DMS 273 treated with DMSO at 0.1 percent for 48 hours (cell line): ENCODE results near the gene DGKH.

ENCODE experiments used
- DNase-seq: peaks from one replicate; lab custom pipeline; 2025; lab: John Stamatoyannopoulos, UW

The DGKH gene

DNA sequence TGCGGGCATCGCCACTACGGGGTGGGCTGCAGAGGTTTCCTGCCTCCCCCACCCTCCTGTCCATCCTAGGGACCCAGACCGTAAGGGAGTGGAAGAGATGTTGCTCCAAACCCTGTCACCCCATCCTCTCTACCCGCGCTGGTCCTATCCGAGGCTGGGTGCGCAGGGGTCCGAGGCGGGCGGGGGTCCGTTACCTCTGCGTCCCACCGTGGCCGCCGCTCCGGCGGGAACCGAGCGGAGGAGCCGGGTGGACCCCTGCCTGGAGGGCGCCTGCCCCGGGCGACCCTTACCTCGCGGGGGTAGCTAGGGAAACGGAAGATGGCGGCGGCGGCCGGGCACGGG lies at the start of gene DGKH:
Gene DGKH (plus strand): TSS at position 307 of the 342 bp plus-strand sequence. CDS start 126 bp downstream, outside the sequence.
- no peak for DNase-seq

DNA sequence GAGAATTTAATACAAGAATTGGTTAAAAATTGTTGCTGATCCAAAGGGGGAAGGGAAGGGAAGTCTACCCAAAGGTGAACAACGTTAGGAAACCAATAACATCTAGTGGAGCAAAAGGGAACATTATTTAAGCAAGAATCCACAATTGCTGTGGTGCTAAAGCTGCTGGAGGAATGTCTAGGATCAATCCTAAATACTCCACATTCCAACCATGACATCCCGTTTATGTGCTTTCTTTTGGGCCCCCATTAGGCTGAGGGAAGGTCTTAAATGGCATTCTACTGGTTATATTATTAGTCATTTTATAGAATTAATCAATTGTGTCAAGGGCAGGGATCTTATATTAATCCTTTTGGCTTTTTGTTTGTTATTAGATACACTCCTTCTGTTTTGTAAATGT lies 47.6 kb upstream of the DGKH start:
- DNase-seq: no peak

DNA sequence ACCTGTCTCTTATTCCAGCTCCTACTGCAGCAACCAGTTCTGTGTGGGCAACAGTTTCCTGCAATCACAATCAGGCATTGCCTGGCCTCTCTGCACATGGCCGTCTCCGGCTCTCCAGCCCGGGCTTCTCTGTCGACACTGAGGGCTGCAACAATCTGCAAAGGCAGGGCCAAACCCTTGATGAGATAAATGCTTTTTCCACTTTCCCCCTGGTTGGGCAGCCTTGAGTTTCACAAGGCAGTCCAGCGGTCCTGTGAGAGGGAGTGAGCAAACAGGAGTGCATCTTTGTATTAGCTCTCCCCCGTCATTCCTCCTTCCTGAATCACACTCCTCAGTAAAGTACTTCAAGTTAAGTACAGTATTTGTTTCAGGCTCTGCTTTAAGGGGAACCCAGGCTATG lies 46.9 kb upstream of the DGKH start:
- no peak for DNase-seq

DNA sequence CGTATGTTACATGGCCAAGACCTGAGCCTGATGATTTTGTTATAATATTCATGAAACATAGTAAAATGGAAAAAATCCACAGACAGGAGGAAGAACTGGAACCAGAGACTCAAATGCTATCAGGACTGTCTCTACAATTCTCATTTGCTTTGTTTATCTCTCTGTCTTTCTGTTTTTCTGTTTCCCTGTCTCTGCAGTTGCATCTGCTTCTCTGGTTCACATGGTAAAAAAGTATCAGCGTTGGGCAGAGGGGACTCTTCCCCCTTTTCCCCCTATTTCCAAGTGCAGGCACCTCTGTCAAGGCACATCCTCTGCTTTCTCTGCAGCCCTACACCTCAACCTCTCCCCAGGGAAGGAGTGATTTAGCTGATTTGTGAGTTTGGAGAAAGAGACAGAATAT lies 46.4 kb upstream of the DGKH start:
- DNase-seq: no peak

DNA sequence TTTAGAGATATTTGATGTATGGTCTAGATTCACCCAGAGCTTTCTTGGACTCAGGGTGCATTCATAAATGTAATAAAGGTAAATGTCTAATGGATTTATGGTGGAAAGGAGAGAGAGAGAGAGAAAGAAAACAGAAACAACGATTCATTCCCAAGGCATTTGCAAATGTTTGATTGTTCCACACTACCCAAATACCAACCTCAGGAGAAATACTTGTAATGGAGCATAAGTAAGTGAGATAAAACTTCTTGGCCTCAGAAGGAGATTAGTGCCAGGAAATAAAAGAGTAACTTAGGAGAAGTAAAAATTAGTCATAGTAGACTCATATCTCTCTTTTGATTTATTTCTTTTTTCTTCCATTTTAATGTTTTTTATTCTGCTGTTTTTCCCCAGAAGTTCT lies 40.6 kb upstream of the DGKH start:
- no peak for DNase-seq

GRCh38 chr13:42009057-42009456 lies 39.4 kb upstream of the DGKH start:
- no peak for DNase-seq

DNA sequence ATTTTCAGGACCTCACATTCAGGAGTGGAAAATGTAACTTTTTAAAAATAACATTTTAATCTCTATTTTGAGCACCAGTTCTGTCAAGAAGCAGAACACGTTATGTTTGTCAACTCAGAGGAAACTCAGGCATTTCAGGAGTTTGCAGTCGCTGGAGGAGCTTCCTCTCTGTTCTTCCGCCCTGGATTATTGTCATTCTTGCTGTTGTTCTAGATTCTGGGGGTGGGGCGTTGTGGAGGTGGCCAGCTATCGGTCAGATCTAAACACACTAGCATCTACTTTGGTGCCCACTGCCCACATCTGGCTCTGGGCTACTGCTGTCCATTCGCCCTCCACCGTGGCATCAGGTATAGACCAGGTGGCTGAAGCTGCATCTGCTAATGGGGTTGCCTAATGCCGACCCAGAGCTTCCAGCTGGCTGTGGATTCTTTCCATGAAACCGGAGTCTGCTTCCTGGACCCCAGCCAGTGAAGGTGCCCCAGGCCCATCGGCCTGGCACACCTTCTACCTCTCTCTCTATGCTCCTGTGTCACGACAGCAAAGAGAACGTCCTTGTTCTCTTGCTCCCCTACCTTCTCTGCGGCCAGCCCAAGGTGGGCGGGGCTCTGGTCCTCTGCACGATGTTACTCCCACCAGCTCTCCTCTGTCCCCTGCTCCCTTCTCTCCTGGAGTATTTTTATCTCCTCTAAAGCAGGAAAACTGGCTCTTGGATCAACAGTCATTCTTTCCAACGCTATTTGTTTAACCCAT lies 36.7 kb upstream of the DGKH start:
- no peak for DNase-seq

- no peak for DNase-seq
These were observed 34.3 kb upstream of the DGKH start for GRCh38 chr13:42014119-42014518.

GRCh38 chr13:42017264-42017663 lies 31.2 kb upstream of the DGKH start:
- no peak for DNase-seq

DNA sequence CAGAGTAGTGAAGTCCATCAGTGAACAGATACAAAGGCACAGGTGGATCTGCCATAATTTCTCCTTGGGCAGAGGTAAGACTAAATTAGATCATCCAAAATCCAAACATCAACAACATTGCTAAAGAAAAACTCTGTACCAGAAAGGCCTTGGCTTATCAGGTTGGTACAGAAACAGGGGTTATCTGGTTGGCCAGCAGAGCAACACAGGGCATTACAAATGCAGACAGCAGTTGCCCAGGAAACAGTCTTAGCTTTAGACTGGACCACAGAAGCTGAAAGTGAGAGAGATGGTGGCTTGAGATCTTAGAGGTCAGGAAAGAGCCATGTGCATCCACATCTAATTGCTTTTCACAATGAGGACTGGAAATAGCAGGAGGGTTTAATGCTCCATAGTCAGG lies 26.6 kb upstream of the DGKH start:
- no peak for DNase-seq

- no peak for DNase-seq
These were observed 26.1 kb upstream of the DGKH start for GRCh38 chr13:42022336-42022735.

DNA sequence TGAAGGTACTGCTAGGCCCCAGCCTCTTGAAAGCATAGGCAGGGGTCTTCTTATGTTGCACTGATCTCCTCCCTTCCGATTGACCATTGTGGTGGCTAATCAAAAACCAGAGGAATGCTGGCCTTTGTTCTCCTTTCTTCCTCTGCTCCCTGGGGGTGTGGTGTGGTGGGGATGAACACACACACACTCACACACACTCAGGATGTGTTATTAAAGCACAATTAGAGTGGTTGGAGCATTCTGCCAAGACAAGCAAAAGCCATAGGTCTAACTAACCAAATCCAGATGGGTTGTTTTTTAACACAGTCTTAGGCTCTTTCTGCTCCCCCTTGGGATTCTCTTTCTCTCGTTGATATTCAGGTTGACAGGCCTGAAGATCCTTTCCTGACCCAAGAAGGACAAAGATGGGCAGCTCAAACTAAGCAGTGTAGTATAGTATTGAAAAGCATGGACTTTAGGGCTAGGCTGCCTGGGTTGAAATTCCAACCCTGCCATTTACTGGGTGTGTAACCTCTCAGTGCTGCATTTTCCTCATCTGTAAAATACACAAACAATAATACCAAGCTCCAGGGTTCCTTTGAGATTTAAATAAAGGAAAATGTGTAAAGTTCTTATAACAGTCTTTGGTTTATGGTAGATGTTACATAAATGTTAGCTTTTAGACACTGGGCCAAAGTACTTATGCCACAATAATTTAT lies 25.5 kb upstream of the DGKH start:
- DNase-seq: no peak

GRCh38 chr13:42027286-42027685 lies 21.2 kb upstream of the DGKH start:
- DNase-seq: no peak

DNA sequence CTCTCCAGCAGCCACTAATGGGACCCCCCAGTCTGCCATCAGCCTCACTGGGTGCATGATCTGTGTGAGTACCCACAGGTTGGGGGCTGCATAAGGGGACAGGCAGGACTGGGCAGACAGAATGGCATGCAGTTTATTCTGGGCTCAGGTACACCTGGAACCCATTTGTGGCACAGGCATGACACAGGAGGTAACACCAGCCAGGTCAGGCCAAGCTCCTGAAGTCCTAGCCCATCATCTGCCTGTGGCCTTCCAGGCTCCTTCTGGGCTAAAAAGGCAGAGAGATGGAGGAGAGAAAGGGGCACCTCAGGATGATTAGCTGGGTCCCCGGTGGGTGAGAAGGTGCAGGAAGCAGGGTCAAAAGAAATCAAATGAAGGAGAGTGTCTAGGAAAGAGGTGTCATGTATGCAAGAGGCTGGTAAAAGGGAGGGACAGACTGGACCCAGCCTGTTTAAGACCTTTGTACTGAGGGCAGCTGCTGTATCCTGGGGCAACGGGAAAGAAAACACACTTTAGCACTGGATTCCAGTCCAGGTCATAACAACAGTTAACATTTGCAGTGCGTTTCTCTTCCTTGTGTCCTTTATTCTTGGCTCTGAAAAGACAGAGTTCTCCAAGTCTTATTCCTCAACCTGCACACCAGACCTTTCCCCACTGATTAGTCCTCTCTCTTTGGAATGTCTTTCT lies 20.2 kb upstream of the DGKH start:
- DNase-seq: no peak

DNA sequence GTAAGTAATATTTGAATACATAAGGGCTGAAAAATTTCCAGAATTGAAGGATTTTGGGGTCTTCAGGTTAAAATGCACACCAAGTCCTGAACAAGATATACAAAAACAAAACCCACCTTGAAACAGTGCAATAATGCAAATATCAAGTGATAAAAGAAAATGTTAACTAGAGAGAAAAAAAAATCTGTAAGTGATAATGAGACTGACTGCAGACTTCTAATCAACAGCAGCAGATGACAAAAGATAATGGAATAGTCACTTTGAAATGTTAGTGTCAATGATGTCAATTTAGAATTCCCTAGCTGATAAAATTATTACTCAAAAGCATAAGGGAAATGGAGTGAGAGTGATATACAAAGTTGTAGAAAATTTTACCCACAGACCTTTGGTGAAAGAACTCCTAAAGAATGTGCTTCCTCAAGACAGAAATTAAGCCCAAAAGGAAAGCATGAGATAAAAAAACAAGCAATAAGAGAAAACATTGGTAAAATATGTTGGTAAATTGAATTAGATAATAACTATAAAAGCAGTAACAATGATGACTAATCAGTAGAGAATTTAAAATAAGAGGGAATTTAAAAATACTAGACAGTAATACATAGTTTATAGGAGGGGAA lies 12.4 kb upstream of the DGKH start:
- no peak for DNase-seq

GRCh38 chr13:42036711-42037110 lies 11.7 kb upstream of the DGKH start:
- DNase-seq: no peak

DNA sequence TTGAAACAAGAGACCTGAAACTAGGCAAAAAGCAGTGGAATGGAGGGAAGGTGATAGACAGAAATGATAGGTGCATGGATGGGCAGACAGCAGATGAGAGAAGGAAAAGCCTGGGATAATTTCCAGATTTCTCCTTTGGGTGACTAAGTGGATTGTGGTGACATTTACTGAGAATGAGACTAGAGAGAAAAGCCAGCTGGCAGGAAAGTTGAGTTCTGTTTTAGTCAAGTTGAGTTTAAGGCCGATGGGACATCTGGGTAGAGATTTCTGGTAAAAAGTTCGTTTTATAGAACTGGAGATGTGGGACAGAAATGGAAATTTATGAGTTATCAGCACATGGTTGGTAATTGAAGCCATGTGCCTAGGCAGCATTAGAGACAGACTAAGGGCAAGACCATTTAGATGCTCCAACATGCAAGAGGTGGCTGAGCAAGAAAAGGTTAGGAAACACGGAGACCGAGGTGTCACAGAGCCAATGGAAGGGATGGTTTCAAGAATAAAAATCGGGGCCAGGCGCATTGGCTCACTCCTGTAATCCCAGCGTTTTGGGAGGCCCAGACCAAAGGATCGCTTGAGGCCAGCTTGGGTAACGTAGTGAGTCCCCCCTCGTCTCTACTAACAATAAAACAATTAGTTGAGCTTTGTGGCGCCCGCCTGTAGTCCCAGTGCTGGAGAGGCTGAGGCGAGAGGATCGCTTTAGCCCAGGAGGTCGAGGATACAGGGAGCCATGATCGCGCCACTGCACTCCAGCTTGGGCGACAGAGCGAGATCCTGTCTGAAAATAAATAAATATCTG lies 9.6 kb upstream of the DGKH start:
- no peak for DNase-seq

DNA sequence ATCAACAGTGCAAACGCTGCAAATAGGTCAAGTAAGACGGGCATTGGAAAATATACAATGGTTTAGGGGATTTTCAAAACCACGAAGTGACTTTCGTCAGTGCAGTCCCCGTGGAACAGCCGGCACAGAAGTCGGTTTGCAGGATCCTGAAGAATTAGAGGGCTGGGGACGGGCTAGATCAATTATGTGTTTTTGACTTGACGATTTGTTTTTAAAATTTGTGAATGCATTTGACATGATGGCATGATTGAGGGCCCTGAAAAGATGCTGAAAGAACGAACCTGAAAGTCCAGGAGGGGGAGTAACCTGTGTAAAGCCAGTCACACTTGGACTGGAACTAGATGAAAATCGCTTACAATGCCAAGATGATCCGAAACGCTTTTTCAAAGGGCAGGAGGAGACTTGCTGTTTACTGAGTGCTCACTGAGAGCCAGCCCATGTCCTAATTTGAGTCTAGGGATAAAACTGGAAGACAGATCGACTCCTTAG lies 8.9 kb upstream of the DGKH start:
- no peak for DNase-seq

DNA sequence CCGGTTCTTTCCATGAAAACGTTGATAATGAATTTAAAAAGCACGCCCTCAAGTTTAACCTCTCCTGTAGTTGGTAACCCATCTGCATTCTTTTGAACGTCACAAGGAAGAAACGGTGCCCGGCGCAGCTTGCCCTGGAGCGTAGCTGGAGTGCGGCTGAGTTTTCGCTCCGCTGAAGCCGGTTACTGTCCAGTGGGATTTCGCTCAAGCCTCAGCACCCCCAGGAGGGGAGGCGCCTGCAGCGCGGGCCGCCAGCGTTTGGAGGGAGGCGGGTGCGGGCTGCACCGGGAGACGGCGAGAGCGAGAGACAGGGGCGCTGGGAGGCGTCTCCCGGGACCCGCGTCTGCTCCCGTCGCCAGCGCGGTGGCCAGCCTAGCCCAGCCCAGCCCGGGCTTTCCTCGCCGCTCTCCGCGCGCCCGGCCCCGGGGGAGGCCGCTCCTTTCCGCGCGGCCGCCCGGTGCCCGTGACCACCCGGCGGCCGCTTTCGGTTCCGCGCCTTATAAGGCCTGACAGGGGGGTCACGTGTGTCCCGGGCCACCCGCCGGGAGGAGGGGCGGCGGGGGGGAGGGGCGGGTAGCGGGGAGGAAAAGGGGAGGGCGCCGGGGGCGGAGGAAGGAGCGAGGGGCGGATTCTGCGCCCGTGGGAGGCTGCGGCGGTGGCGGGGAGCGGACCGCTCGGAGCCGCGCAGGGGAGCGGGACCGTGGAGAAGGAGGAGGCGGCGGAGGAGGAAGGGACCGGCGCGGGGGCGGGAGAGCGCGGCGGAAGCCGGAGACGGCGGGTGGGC lies 8.3 kb upstream of the DGKH start:
- DNase-seq: peak; percentile 27

DNA sequence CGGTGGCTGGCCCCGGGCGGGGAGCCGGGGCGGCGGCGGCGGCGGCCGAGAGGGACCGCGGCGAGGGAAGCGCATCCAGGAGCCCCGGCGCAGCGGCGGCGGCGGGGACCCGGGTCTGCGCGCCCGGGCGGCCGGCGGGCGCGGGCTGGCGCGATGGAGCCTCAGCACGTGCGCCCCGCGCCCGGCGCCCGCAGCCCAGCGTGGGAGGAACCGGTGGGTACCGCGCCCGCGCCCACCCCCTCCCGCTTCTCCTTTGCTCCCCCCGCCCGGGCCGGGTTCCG lies 7.8 kb upstream of the DGKH start:
- DNase-seq: no peak

GRCh38 chr13:42041011-42041683 lies 7.3 kb upstream of the DGKH start:
- DNase-seq: peak; percentile 6
